GM19193 (cell line): Measurements from ENCODE around the gene PEPD.

Experiments used
- POLR2A ChIP-seq: IDR thresholded peaks from 4 replicates; pipeline ENCODE4 v1.6.1; 2011; ENCODE audit not compliant: insufficient read depth, insufficient read length; ENCODE audit errors: extremely low read depth

The PEPD gene

DNA sequence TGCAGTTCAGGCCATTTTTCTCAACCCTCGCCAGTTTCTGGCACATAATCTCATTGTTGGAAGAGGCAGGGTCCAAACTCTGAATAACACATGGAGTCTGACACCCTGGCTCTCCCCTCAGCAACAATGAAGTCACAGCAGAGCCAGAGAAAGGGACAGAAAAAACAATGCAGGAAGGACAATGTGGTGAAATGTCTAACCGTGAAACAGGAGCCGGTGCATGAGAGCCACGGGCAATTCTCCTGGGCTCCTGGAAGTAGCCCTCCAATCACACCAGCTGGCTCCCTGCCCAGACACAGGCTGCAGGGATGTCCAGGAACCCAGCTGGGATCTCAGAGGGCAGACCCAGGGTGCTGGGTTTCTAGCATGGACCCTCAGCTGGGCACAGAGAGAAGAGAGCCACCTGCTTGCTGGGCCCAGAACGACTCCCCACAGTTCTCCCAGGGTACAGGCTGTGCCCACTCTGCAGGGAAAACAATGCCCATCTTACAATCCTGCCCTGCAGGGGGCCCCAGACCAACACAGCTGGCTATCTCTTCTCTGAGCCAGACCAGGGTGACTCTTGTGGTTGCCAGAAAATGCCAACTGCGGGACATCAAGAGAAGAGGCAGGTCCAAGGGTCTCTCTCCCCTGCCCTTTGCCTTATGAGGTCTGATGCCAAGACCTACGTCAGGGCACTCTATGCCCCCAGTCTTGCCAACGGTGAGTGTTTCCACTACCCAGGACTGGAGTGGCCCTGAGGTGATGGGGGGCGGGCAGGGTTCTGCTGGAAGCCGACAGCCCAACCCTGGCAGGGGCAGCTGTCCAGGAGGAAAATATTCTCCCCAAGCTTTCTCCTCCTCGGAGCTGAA, 83.5 kb downstream of the PEPD start:
- TF ChIP-seq POLR2A, result no peak

GRCh38 chr19:33437393-33437820, 84.2 kb downstream of the PEPD start:
- no peak for TF ChIP-seq POLR2A

DNA sequence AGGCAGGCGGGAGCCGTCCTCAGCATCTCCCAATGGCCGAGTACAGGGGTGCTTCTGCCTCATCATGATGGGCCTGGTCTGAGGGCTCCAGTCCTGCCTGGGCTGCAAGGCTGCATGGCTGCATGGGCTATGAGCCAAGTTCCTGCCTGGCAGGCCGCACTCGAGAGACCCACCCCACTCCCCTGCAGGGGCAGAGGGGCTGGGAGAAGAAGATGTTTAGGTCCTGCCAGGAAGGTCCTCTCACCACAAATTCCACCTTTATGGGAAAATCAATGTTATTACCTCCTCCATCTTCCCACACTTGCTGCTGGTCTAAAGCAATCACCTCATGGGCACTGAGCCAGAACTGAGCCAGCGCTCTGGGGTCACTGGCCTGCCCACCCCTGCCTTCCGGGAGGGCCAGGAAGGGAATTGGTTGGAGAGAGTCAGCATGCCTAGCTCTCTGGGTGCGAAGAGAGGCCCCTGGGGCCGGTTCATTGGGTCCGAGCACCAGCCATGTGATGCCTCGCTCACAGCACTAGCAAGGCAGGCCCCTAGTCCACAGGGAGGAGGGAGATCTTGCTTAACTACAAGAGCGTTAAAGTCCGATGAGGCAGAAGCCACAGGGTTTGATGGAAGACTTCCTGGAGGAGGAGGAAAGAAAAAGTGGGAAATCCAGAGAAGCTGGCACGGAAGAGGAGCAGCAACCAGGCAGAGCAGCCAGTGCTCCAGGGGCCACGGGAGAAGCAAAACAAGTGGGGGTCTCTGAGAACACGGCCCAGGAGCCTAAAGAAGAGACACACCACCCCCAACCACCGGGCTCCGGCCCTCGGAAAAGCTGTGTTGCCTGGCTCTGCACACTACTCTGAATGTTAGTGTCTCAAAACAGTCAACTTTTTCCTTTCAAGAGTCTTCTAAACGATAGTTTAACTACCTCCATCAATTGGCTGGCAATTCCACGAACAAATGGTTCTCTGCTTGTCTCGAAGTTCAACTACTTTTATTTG, 84.9 kb downstream of the PEPD start:
- TF ChIP-seq POLR2A, result no peak

DNA sequence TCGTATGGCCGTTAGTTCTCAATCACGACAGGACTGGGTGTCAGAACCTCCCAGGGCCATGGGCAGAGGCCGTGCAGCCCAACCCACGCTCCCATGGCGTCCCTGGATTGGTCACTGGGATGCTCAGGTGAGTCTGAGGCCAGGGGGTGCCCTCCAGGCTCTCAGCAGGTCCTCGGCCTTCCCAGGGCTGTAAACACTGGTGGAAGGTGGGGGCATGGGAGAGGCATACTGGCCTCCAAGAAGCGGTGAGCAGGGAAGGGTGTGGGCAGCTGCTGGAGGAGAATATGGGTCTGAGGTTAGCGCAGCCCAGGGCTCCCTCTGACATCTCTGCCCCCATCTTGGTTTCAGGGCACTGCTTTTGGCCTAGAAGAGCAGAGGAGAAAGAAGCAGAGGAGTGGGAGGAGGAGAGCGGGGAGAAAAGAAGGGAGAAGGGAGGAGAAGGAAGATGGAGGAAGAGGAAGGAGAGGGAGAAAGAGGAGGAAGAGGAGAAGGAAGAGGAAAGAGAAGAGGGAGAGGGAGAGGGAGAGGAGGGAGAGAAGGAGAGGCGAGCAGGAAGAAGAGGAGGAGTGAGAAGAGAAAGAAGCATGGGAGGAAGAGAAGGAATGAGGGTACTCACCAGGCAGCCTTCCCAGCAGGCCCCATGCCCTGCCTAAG, 85.8 kb downstream of the PEPD start:
- no peak for TF ChIP-seq POLR2A

- no peak for TF ChIP-seq POLR2A
Measured at GRCh38 chr19:33434886-33435705, 86.5 kb downstream of the PEPD start.

DNA sequence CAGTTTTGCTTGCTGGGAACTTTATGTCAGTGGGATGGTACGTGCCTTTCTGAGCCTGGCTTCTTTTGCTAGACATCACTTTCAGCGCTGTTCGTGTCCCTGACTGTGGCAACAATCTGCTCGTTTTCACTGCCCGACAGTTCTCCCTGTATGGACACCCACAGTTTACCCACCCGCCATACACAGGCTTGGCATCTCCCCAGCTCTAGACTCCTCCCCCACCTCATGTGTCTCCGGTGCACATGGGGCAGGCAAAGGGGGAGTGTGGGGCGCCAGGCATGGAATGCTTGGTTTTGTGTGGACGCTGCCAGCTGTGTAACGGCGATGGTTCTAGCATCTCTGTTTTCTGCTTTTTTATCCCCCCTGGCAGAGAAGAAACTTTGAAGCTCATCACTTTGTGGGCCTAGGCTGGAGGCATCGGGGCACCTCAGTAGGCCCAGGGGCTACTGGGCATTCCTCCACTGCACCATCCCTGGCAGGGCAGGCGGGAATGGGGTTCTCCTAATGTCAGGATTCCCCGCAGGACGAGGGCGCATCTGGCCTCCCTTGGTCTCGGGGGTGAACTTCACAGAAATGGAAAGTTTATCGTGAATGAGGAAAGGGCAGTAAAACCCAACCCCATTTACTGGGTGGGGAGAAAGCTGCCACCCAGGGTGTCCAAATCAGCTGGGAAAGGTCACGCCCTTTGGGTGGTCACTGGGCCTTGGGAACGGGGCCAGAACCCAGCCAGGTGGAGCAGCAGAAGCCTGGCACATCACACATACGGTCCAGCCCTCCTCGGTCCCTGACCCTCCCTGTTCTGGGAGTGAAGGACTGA, 87.3 kb downstream of the PEPD start:
- no peak for TF ChIP-seq POLR2A

DNA sequence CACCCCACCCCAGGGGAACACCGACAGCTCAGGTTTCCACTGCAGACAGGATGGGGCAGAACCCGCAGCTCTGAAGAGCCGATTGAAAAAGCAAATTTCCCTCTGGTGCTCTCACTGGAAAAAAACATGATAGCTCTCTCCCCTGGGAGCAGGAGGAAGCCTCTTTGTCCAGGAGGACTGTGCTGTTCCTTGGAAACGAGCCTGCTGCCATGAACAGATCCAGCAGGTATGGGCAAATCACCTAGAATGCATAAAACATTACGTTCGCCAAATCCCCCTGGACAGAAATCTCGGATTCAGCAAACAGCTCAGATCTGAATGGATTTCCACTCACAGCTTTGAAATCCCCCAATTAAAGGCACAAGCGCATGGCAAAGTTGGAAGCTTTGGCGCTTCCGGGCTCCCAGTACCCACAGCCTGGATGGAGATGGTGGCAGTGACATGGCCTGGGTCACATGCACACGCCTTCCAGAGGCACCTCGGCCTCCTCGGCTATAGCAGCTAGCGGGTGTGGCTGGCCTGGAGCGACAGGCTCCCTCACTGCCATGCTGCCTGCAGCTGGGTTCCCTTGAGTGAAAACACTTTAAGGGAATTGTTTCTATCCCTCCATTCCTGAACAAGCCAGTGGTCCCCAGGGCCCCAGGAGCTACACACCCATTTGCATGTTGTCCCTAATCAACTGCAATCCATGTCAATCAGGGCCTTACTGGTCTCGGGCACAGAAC, 89.0 kb downstream of the PEPD start:
- TF ChIP-seq POLR2A, result no peak

- no peak for TF ChIP-seq POLR2A
Measured at GRCh38 chr19:33432015-33432414, 89.6 kb downstream of the PEPD start.

DNA sequence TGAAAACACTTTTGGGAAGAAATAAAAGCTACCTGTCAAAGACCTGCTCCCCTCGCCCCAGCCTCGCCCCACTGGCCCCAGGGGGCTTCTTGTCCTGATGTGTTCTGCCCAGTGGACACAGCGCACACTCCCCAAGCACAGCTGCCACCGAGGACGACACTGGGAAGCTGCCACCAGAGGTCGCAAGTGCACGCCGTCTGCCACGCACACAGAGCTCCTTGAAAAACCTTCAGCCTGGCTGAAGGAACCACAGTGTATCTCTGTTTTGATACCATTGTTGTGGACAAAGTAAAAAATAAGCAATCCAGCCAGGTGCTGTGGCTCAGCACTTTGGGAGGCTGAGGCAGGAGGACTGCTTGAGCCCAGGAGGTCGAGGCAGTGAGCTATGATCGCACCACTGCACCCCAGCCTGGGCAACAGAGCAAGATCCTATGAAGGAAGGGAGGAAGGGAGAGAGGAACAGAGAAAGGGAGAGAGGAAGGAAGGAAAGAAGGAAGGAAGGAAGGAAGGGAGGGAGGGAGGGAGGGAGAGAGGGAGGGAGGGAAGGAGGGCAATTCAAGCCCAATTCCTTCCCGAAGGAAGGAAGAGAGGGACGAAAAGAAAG, 90.8 kb downstream of the PEPD start:
- no peak for TF ChIP-seq POLR2A

GRCh38 chr19:33429891-33430673, 91.5 kb downstream of the PEPD start:
- TF ChIP-seq POLR2A, result no peak

GRCh38 chr19:33428627-33429125, 92.9 kb downstream of the PEPD start:
- no peak for TF ChIP-seq POLR2A
